Left forelimb (tissue), 1 donor: ENCODE data around the gene CCDC86.

Source experiments
- DNase-seq: peaks from one replicate; pipeline ENCODE4 v3.0.0-alpha.2; 2018; ENCODE audit warnings: low spot score

Gene CCDC86

GRCh38 chr11:60852982-60853950 is 11.4 kb downstream of the CCDC86 start:
- DNase-seq, result no peak

GRCh38 chr11:60854140-60854846 is 12.4 kb downstream of the CCDC86 start:
- no peak for DNase-seq

GRCh38 chr11:60854847-60855725 is 13.2 kb downstream of the CCDC86 start:
- no peak for DNase-seq

GRCh38 chr11:60855726-60856633 is 14.1 kb downstream of the CCDC86 start, which contains the start of gene PTGDR2:
PTGDR2 (minus strand) TSS chr11:60855950; CDS start chr11:60853722, 2,228 bp downstream.
- no peak for DNase-seq

GRCh38 chr11:60857378-60858232 is 15.7 kb downstream of the CCDC86 start:
- DNase-seq, result no peak

GRCh38 chr11:60858236-60858635 is 16.3 kb downstream of the CCDC86 start:
- no peak for DNase-seq

- DNase-seq, result no peak
These were observed 17.0 kb downstream of the CCDC86 start for GRCh38 chr11:60858731-60859464.

- DNase-seq, result no peak
These were observed 17.8 kb downstream of the CCDC86 start for GRCh38 chr11:60859616-60860250.

- DNase-seq, result no peak
These were observed 19.0 kb downstream of the CCDC86 start for GRCh38 chr11:60860943-60861342.

- no peak for DNase-seq
These were observed 20.3 kb downstream of the CCDC86 start for GRCh38 chr11:60862171-60862570.

- no peak for DNase-seq
These were observed 21.9 kb downstream of the CCDC86 start for GRCh38 chr11:60863550-60864521.

GRCh38 chr11:60864856-60865513 is 23.1 kb downstream of the CCDC86 start:
- no peak for DNase-seq

- no peak for DNase-seq
These were observed 25.3 kb downstream of the CCDC86 start, which contains the start of gene ZP1 for GRCh38 chr11:60866911-60867870. ZP1 (plus strand) TSS chr11:60867542; CDS start chr11:60867562, 20 bp downstream.

GRCh38 chr11:60867871-60868681 is 26.2 kb downstream of the CCDC86 start:
- DNase-seq, result no peak
